T-helper 1 cell (primary cell): ENCODE data around the gene ETV7.
"Not testable (repeated sequence)": the region's sequence is repeated elsewhere in the genome, so short reads cannot be mapped to it uniquely, and the experiment has no call there.

Experiments
- DNase-seq, 5 donors: peaks; one replicate each; pipeline ENCODE4 v3.0.0-alpha.2; 2012 to 2020
- total RNA-seq, 4 donors: gene quantifications; one replicate each; lab custom pipeline; 2026; lab: John Stamatoyannopoulos, UW

ETV7 gene
- 1.5 to 5.5 (median 1.9) reads per million in 4 donors for total RNA-seq

DNA sequence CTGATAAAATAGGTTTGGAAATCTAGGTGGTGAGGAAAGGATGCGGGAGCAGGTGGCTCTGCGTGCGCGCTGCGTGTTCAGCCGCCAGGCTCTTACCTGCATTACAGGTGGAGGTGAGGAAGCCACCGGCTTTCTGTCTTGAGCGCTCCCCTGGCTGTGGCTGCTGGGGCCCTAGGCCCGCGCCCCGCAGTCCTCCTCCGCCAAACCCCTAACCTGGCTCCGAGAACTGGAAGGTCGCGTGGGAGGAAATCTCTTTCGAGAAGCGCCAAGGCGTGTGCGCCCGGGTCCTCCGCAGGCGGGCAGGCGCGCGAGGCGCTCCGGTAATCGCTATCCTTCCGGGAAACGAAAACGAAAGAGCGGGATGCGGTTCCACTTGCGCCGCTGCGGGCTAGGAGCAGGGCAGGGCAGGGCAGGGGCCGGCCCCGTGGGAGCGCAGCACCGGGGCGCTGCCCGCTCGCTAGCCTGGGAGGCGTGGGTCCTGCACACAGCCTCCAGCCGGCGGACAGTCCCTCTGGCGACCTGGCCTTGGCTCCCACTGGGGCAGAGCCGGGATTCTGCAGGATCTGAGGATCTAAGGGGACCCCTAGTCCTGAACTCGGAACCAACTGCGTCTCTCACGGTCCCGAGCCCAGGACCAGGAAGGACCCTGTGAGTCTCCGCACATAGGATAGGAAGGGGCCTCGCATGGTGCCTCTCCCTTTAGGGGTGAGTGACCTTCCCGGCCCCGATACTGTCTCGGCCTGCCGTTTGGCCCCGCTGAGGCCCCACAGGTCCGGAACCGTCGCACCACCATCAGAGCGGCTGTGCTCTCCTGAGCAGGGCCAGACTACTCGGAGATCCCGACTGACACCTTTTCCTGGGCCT, at the start of gene ETV7:
TSS of gene ETV7 (minus strand) at position 230 of the 864 bp plus-strand sequence. CDS start at position 102, 128 bp downstream.
- DNase-seq = peak in 3 of 5 donors; percentile 17 to 69 (median 24)

DNA sequence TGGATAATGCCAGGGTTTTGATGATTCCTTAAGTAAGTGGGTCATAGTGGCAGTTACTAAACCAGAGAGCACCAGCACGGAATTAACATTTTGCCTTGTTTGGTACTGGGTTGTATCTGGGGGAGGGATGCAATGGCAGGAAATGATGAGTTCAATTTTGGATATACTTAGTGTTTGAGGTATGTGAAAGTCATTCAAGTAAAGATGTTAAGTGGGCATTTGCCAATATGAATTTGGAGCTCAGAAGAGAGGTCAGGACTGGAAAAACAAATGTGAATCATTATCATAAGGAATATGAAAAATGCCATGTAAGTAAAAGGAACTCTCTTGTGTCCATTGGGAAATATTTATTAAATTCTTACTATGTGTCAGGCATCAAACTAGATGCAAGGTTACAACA, 49.0 kb upstream of the ETV7 start:
- peak in 1 of 5 donors; percentile 8 for DNase-seq

DNA sequence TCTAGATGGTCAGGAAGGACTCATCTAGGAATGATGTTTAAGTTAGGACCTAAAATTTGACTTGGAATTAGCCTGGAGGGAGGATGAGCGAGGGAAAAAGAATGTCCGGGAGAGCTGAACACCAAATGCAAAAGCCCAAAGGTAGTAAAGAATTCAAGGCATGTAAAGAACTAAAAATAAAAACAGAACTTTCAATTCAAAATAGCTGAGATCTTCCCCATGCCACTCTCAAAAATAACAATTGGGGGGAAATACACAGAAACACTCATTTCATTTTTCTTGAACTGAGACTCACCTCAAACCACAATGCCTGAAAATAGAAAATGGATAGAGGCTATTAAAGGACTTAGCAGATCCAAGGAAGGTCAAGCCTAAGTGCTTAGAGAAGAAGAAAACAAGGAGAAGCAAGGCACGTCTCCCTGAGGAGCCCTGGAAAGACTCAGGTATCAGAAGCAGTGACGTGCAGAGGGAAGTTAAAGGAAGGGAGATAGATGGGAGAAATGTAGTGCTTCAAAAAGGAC, 44.7 kb upstream of the ETV7 start:
- no peak for DNase-seq

GRCh38 chr6:36431197-36431596, 43.7 kb upstream of the ETV7 start:
- DNase-seq = no peak

DNA sequence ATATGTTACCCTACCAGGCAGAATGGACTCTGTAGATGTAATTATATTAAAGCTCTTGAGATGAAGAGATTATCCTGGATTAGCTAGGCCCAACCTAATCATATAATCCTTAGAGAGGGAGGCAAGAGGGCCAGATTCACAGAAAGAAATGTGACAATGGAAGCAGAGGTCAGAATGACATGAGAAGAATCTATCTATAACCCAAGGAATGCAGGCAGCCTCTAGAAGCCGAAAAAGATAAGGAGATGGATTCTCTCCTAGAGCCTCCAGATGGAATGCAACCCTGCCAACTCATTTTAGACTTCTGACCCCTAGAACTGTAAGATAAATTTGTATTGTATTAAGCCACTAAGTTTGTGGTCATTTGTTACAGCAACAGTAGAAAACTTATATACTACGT, 42.9 kb upstream of the ETV7 start:
- no peak for DNase-seq

DNA sequence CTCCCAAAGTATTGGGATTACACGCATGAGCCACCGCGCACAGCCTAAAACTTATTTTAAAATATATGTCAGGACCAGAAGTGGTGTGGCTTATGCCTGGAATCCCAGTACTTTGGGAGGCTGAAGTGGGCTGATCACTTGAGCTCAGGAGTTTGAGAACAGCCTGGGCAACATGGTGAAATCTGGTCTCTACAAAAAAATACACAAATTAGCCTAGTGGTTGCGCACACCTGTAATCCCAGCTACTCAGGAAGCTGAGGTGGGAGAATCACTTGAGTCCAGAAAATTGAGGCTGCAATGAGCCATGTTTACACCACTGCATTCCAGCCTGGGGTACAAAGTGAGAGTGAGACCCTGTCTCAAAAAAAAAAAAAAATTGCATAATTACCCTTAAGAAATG, 41.4 kb upstream of the ETV7 start:
- DNase-seq = peak in 1 of 5 donors; percentile 24

DNA sequence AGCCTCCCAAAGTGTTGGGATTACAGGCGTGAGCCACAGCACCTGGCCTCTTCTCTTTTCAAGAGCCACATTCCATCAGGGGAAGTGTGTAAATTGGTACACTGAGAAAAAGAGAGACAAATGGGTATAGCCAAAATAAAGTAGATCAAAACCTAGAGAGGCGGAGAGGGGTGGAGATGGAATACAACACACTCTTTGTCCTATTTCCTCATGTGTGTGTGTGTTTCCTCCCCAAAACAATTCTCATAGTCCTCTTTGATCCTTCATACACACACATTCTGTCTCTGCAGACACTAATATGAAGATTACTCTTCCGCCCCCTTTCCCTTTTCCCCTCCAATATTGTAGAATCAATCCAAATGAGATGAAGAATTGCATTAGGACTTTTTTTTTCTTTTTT, 39.2 kb upstream of the ETV7 start:
- no peak for DNase-seq

DNA sequence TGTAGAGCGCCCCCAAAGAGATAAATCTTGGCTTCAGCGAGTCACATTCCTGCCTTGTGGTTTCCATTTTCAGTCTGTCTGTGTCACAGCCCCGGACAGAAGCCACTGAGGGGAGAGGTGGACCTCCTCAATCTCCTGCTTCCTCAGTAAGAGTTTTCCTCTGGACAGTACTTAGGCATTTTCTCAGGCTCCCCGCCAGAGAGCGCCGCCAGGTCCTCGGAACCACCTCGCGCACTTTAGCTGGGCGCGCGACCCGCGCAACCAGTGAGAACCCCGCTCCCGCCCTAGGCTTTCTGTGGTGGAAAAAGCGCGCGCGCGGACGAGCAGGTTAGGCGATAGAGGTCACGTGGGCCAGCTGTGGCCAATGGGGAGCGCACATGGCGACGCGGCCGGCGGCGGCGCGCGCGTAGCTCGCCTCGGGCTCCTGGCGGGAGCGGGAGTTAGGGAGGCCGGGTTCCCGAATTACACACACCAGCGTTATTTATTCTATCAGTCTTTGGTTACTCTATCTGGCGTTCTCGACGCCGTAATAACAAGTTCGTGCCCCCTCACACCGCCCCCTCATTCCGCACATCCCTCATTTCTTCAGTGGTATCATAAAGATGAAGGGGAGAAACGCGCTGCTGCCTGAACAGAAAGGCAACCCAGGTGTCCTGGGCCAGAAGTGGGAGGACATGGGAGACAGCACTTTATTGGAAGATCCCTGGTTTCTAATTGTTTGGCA, 35.8 kb upstream of the ETV7 start:
- peak; percentile 95 to 98 (median 98) for DNase-seq

- DNase-seq = no peak
Measured at GRCh38 chr6:36422714-36423100, 35.2 kb upstream of the ETV7 start.

DNA sequence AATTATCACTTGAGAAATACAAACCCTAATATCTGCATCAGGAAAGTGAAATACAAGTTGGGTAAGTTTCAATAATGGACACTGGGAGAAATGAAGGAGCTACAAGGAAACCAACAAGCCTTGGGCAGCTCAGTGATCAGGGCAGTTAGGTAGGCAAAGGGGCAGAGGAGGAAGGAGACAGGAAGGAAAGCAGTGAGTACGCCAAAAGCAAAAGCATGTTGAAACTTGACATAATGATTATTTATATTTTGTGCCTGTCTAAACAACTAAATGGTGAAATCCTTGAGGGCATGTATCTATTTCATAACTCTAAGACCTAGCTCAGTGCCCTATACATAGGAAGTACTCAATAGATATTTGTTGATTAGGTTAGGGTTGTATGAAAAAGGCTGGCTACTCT, 31.8 kb upstream of the ETV7 start:
- no peak for DNase-seq

DNA sequence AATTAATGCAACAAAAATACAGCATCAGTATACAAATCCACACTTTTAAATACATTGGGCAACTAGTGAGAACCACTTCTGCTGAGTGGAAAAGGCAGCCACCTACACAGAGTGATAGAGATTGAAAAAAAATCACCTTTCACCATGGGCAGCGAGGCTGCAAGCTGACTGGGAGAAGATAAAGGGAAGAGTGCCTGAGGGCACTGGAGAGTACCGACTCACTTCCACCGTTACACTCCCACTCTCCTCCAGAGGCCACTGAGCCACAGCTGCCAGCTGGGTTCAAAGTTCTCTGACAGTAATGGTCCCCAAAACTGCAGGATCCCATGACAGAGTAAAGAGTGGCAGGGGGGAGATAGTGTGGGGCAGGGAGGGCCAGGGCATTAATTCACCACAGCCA, 31.1 kb upstream of the ETV7 start:
- DNase-seq = no peak

GRCh38 chr6:36414481-36414880, 27.0 kb upstream of the ETV7 start:
- DNase-seq = no peak

DNA sequence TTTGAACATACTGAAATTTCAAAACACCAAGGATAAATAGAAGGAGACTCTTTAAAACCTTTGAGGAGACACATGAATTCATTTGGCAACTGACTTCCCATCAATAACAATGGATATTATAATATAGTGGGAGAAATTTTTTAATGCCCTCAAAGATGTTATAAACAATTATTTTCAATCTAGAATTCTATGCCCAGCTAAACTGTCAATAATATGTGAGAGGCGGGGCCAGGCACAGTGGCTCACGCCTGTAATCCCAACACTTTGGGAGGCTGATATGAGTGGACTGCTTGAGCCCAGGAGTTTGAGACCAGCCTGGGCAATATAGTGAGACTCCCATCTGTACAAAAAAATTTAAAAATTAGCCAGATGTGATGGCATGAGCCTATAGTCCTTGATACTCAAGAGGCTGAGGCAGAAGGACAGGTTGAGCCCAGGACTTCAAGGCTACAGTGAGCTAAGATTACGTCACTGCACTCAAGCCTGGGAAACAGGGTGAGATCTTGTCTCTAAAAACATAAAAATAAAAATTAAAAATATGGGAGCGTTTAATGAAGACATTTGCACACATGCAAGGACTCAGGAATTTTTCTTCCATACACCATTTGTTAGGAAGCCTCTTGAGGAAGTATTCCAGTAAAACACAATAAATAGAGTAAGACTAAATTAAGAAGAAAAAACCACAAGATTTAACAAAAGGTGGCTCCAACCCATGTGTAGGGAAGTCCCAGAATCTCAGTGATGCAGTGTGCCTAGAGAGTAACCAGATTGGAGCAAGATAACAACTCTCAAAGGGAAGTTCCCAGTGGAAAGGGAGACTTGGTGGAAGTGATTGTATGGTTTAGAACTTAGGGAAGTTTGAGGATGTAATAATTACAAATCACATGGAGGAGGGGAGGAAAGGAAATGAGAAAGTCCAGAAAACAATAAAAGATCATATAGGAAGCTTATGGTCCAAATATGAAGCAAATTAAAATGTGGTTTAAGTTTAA, 26.3 kb upstream of the ETV7 start:
- no peak for DNase-seq

DNA sequence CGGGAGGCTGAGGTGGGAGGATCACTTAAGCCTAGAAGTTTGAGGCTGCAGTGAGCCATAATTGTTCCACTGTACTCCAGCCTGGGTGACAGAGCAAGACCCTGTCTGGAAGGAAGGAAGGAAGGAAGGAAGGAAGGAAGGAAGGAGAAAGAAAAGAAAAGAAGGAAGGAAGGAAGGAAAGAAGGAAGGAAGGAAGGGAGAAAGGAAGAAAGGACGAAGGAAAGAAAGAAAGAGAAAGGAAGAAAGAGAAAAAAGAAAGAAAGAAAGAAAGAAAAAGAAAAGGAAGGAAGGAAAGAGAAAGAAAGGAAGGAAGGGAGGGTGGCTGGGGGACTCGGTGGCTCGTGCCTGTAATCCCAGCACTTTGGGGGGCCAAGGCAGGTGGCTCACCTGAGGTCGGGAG, 22.2 kb upstream of the ETV7 start:
- DNase-seq = not testable (repeated sequence)

GRCh38 chr6:36404164-36404563, 16.7 kb upstream of the ETV7 start:
- DNase-seq = no peak

DNA sequence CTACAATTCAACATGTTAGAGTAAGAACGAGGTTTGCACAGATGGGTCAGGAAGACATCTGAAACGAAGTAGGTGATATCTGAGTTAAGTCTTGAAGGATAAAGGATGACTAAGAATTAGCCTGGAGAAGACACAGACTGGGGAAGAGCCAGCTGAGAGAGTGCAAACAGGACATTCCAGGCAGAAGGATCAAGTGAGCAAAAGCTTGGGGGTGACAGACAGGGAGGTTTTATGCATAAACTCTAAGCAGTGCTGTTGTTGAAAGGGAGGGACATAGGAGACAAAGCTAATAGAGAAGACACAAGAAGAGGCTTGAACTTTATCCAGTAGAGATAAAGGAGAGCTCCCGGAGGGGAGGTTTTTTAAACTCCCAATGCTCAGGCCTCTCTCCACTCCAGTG, 15.0 kb upstream of the ETV7 start:
- no peak for DNase-seq

GRCh38 chr6:36399970-36400369, 12.5 kb upstream of the ETV7 start:
- DNase-seq = no peak

- DNase-seq = no peak
Measured at GRCh38 chr6:36392621-36393020, 5.2 kb upstream of the ETV7 start.

DNA sequence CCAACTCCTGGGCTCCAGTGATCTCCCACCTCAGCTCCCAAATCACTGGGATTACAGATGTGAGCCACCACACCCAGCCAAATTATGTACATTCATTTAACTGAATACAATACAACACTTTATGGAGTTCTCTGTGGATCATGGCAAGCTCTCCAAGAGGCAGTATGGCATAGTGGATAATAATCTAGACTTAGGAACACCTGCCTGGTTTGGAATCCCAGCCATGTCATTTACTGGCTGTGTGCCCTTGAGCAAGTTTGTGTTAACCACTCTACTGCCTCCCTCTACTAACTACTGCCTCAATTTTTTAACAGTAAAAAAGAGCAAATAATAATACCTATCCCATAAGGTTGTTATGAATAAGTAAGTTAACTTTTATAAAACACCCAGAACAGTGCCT, 1.9 kb upstream of the ETV7 start:
- no peak for DNase-seq

DNA sequence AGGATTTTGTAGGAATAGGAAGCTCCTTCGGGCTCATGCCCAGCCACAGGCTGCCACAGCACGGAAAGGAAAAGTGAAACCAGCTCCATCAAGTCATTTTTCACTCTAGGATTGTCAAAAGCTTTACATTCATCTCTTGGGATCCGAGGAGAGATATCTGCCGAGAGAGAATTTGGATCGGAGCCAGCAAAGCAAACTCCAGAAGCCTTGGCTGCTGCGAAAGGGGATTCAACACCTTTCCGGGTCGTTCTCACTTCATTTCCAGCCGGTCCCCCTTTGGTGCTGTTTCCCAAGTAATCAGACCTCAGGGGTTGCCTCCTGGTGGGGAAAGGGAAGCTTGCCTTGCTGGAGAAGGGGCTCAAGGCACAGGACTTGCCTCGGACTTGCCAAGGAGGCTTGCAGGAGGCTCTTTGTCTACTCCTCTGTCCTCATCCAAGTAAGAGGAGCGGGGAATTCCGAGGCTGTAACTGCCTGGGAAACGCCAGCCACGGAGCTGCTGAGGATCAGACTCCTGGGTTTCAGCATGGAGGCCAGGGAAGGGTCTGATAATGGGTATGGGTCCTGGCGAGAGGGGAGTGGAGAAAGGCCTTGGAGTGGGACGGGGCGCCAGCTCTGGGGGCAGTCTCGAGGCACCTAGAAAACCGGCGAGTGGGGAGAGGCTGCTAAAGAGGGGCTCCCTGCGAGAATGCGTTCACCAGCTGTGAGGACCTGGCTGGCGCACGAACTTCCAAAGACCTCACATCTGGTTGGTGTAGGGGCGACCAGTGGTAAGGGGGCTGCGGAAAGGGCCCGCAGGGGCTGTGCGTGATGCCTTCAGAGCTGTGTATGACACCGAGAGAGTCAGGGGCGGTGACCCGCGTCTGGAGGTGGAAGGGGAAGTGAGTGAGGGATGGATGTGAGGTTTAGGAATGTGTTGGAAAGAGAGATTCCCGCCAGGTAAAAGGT, 702 bp downstream of the ETV7 start:
- peak in 2 of 5 donors; percentile 3 to 19 for DNase-seq

- no peak for DNase-seq
Measured at GRCh38 chr6:36384095-36384494, 3.4 kb downstream of the ETV7 start.
